ENCODE measurements around the gene LMAN2L.

Gene LMAN2L

DNA sequence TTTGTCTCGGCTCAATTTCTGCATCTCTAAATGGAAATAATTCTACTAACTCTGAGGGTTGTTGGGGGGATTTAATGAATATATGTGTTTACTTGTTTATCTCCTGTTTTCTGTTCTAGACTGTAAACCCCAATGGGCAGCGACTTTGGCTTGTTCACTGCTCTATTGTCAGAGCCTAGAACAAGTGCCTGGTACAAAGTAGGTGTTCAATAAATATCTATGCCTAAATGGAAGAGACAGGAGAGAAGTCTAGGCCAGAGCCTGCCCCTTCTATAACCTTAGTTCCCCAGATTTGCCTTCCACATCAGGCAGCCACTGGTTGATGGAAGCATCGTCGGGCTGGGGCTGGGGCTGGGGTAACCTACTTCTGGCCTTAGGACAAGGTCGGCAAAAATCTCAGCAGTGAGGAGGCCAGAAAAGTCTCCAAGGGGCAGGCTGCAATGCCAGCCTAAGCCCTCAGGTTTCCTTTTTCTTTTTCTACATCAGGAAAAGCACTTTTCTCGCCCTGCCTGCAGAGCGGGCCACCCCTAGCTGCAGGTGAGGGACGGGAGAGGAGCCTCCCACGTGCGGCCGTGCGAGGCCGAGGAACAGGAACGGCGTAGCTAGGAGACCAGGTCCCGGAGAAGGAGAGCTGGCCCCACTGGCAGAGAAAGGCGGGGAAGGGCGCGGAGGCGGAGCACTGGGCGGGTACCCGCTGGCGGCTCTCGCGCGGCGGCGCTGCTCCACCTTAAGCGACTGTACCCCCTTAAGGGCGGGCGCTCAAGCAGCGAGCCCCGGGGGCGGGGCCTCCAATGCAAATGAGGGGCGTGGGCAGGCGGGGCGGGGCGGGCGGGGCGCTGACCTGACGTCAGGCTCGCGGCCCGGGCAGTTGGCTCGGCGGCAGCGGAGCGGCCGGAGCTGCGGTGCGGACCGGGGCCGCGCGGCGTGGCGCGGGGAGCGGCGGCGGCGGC, 20.4 kb upstream of the LMAN2L start, which contains the start of gene CNNM4:
CNNM4 (plus strand) TSS at position 867 of the 950 bp plus-strand sequence. CDS start 98 bp downstream, outside the sequence.
- DNase-seq (ENCODE audit: low read depth): peak; percentile 90

- no peak for DNase-seq (ENCODE audit: low read depth)
Observed at GRCh38 chr2:96759548-96759947, 19.7 kb upstream of the LMAN2L start.

GRCh38 chr2:96758987-96759386, 19.1 kb upstream of the LMAN2L start:
- DNase-seq (ENCODE audit: low read depth): no peak

- no peak for DNase-seq (ENCODE audit: low read depth)
Observed at GRCh38 chr2:96757477-96757860, 17.6 kb upstream of the LMAN2L start.

- no peak for DNase-seq (ENCODE audit: low read depth)
Observed at GRCh38 chr2:96756788-96757476, 17.1 kb upstream of the LMAN2L start.

GRCh38 chr2:96754317-96754716, 14.5 kb upstream of the LMAN2L start:
- DNase-seq (ENCODE audit: low read depth): no peak

- DNase-seq (ENCODE audit: low read depth): no peak
Observed at GRCh38 chr2:96753661-96754282, 13.9 kb upstream of the LMAN2L start.

GRCh38 chr2:96751800-96752199, 11.9 kb upstream of the LMAN2L start:
- no peak for DNase-seq (ENCODE audit: low read depth)

- DNase-seq (ENCODE audit: low read depth): no peak
Observed at GRCh38 chr2:96747061-96747617, 7.3 kb upstream of the LMAN2L start.

- DNase-seq (ENCODE audit: low read depth): peak; percentile 20
Observed at GRCh38 chr2:96739076-96739632, 710 bp downstream of the LMAN2L start.

DNA sequence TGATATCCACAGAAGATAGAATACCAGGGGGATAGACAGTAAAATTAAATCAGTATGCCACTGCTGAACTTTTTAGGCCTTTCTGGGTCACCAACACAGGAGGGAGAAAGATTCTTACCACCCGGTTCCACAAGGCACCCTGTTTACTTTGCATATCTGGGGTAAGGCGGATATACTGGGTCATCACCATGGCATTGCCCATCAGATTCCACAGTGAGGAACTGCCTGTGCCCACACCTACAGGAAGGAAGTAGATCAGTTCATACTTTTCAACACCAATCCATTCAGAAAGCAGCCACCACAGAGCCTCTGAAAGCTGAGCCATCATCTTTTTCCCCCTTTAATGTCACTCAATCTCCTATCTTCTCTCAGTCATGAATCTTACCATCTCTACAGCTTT, 2.0 kb downstream of the LMAN2L start:
- DNase-seq (ENCODE audit: low read depth): no peak

GRCh38 chr2:96737251-96737650, 2.6 kb downstream of the LMAN2L start:
- no peak for DNase-seq (ENCODE audit: low read depth)

DNA sequence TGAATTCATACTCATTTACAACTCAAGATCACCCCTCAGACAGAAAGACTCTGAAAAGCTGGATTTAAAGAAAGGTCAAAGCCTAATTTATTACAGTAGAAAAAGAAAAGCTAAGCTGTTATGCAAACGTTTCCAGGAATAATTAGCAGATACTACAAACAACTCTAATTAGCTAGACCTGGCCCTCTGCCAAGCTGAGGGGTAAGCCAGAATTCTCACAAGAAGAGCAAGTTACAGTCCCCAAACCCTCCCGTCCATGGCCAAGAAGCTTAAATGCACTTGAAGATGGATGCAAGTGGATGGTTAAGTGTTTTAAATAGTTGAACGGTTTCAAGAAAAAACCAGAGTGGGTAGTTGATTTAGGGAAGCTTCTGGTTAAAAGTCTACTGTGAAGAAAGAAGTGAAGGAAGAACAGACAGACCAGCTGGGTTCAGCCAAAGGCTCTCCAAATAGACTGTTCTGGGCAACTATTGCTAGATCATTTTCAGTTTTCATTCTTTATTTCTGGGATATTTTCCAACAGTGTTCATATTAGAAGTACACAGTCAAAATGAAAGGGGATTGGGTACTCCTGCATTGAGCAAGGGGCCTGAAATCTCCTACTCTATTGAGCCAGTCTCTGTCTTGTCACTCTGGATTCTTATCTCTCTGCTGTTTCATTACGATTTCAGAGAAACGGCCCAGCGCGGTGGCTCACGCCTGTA, 4.8 kb downstream of the LMAN2L start:
- DNase-seq (ENCODE audit: low read depth): peak; percentile 50

GRCh38 chr2:96733931-96734330, 5.9 kb downstream of the LMAN2L start:
- DNase-seq (ENCODE audit: low read depth): peak; percentile 10

DNA sequence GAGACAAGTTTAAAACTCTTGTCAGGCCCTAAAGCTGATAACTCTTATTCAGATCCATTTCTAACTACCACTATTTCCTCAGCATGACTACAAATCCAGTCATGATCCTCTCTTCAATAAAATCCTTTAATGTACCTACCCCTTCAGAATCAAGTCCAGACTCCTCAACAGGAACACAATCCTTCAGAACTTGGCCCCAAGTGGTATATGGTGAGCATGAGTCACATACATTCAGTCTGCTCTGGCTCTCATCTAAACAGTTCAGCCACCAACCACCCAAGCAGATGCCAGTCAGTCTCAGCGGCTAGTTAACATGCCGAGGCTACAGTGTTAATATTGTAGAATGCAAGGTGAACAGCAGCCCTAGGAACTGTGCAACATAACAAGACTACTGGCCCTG, 9.7 kb downstream of the LMAN2L start:
- DNase-seq (ENCODE audit: low read depth): peak; percentile 79

GRCh38 chr2:96729748-96730147, 10.1 kb downstream of the LMAN2L start:
- DNase-seq (ENCODE audit: low read depth): no peak

DNA sequence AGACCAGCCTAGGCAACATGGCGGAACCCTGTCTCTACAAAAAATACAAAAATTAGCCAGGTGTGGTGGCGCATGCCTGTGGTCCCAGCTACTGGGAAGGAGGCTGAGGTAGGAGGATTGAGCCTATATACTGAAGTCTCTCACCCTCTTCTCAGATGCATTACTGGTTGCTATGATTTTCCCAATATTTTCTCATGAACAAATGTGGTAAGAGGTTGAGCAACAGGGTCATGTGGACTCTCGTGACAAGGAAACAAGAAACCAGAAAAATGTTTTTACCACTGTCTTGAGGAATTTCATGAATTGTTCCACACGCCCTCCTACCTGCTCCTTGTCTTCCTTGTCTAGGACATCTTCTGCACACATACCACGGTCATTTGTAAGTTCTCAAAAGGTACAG, 12.4 kb downstream of the LMAN2L start:
- peak; percentile 75 for DNase-seq (ENCODE audit: low read depth)

GRCh38 chr2:96726131-96726530, 13.7 kb downstream of the LMAN2L start:
- no peak for DNase-seq (ENCODE audit: low read depth)

DNA sequence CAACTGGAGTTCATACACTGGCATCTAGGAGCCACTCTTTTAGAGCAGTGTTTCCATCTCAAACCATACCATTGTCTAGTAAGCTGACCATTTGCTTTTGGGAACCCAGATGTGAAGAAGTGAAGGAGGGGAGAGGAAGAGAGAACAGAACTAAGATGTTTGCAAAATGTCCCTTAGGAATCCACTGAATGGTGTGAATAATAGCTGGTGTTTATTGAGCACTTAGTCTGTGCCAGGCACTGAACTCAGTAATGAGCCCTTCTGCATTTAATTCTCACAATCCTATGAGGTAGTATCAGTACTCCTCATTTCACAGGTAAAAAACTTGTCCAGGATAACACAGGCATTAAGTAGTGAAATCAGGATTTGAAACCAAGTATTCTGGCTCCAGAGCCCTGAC, 23.5 kb downstream of the LMAN2L start:
- DNase-seq (ENCODE audit: low read depth): no peak

- DNase-seq (ENCODE audit: low read depth): peak; percentile 68
Observed at GRCh38 chr2:96715658-96716057, 24.2 kb downstream of the LMAN2L start.

- DNase-seq (ENCODE audit: low read depth): no peak
Observed at GRCh38 chr2:96710985-96711384, 28.9 kb downstream of the LMAN2L start.
